Neuronal stem cell (in vitro differentiated cells): ENCODE data around the gene IQCK.

Experiments
- DNase-seq: peaks from one replicate; pipeline ENCODE4 v3.0.0-alpha.2; 2013; ENCODE audit warnings: low spot score
- H2AFZ ChIP-seq: one replicate; pipeline ENCODE4 v1.6.1; 2013; ENCODE audit warnings: mild to moderate bottlenecking, low read length, inconsistent platforms
- H2AK5ac ChIP-seq: 2 replicates; pipeline ENCODE4 v1.6.1; 2013; ENCODE audit warnings: low read depth, mild to moderate bottlenecking, inconsistent platforms, low read length, moderate library complexity, mixed read lengths
- H2BK120ac ChIP-seq: 2 replicates; pipeline ENCODE4 v1.6.1; 2013; ENCODE audit warnings: low read depth, mild to moderate bottlenecking, inconsistent platforms, low read length, moderate library complexity, mixed read lengths
- H2BK12ac ChIP-seq: one replicate; pipeline ENCODE4 v1.6.1; 2013; ENCODE audit warnings: low read length, inconsistent platforms
- H2BK15ac ChIP-seq: 2 replicates; pipeline ENCODE4 v1.6.1; 2013; ENCODE audit warnings: mild to moderate bottlenecking, low read length, inconsistent platforms, mixed read lengths
- H2BK5ac ChIP-seq: one replicate; pipeline ENCODE4 v1.6.1; 2013; ENCODE audit warnings: inconsistent platforms, mild to moderate bottlenecking, low read length, moderate library complexity
- H3K14ac ChIP-seq: one replicate; pipeline ENCODE4 v1.6.1; 2013; ENCODE audit warnings: low read length, inconsistent platforms
- H3K18ac ChIP-seq: 2 replicates; pipeline ENCODE4 v1.6.1; 2013; ENCODE audit warnings: low read length, inconsistent platforms
- H3K23ac ChIP-seq: 2 replicates; pipeline ENCODE4 v1.6.1; 2013; ENCODE audit warnings: low read depth, mild to moderate bottlenecking, mixed read lengths, low read length, inconsistent platforms; ENCODE audit not compliant: poor library complexity
- H3K27ac ChIP-seq: replicated peaks from 3 replicates; pipeline ENCODE4 v1.5.1; 2013; ENCODE audit warnings: low read length, inconsistent platforms
- H3K27me3 ChIP-seq, 3 experiments: 2 replicates each; pipeline ENCODE4 v1.6.1; 2013; ENCODE audit warnings: low read length in 3 of 3, mild to moderate bottlenecking in 2 of 3, inconsistent platforms in 1 of 3, low read depth in 1 of 3, mixed read lengths in 1 of 3, moderate library complexity in 1 of 3; ENCODE audit not compliant: control insufficient read depth in 3 of 3, insufficient read depth in 3 of 3
- H3K36me3 ChIP-seq, 2 donors: replicated peaks in 1 of 2; 2 replicates each; pipeline ENCODE4 v1.6.1; 2013; ENCODE audit warnings: low read length in 2 of 2; ENCODE audit not compliant: control insufficient read depth in 2 of 2, insufficient read depth in 2 of 2
- H3K4ac ChIP-seq: 2 replicates; pipeline ENCODE4 v1.6.1; 2013; ENCODE audit warnings: inconsistent platforms, mild to moderate bottlenecking, low read length, moderate library complexity
- H3K4me1 ChIP-seq, 2 donors: 1 replicate in 1 of 2; 2 replicates in 1 of 2; pipeline ENCODE4 v1.6.1; 2013; ENCODE audit warnings: low read length in 2 of 2, low read depth in 1 of 2; ENCODE audit not compliant: control insufficient read depth in 2 of 2, insufficient read depth in 1 of 2
- H3K4me2 ChIP-seq: one replicate; pipeline ENCODE4 v1.6.1; 2013; ENCODE audit warnings: mild to moderate bottlenecking, low read length, inconsistent platforms; ENCODE audit not compliant: insufficient read depth, poor library complexity, severe bottlenecking
- H3K4me3 ChIP-seq, 2 donors: 2 replicates each; pipeline ENCODE4 v1.5.1; 2013; ENCODE audit warnings: low read length in 2 of 2, mild to moderate bottlenecking in 2 of 2, inconsistent platforms in 1 of 2, moderate library complexity in 1 of 2
- H3K79me1 ChIP-seq: one replicate; pipeline ENCODE4 v1.6.1; 2013; ENCODE audit warnings: low read depth, mild to moderate bottlenecking, inconsistent platforms, low read length, moderate library complexity
- H3K9ac ChIP-seq: one replicate; pipeline ENCODE4 v1.6.1; 2013; ENCODE audit warnings: mild to moderate bottlenecking, low read depth, low read length, inconsistent platforms; ENCODE audit not compliant: poor library complexity
- H3K9me3 ChIP-seq, 2 donors: replicated peaks in 1 of 2; 2 replicates each; pipeline versions ENCODE3 to v1.6.1; 2013; ENCODE audit warnings: low read length in 2 of 2, mild to moderate bottlenecking in 2 of 2, inconsistent platforms in 1 of 2, low read depth in 1 of 2, mixed read lengths in 1 of 2, moderate library complexity in 1 of 2; ENCODE audit not compliant: control insufficient read depth in 2 of 2, insufficient read depth in 1 of 2
- H4K8ac ChIP-seq: one replicate; pipeline ENCODE4 v1.6.1; 2013; ENCODE audit warnings: low read depth, mild to moderate bottlenecking, inconsistent platforms, low read length, moderate library complexity
- H4K91ac ChIP-seq: one replicate; pipeline ENCODE4 v1.6.1; 2013; ENCODE audit warnings: low read length, low read depth, mild to moderate bottlenecking, inconsistent platforms; ENCODE audit not compliant: poor library complexity
- WGBS, 2 donors: extraction: QIAGEN DNeasy Blood & Tissue Kit; methylation state at CpG; one replicate each; pipeline ENCODE4 v1.1.7; 2013; ENCODE audit warnings: missing lambda C conversion rate in 2 of 2, mixed read lengths in 1 of 2; ENCODE audit not compliant: insufficient read length in 2 of 2, insufficient replicate concordance in 1 of 2; ENCODE audit errors: extremely low coverage in 2 of 2; 5-methylcytosine and 5-hydroxymethylcytosine counted together

IQCK gene

GRCh38 chr16:19881783-19882182 is 163.7 kb downstream of the IQCK start:
- no peak overlapping the region for H3K9ac ChIP-seq
- H3K27me3 ChIP-seq = no peaks in the 10 kb centered on the region
- H3K14ac ChIP-seq = no peak overlapping the region
- H3K9me3 ChIP-seq = peaks cover 4 to 7% of the 10 kb centered on the region in 2 donors
- peaks cover 11 to 19% of the 10 kb centered on the region in 2 donors for H3K4me1 ChIP-seq
- peaks cover 0 to 30% of the 10 kb centered on the region in 2 donors for H3K36me3 ChIP-seq
- H3K79me1 ChIP-seq = peaks cover 4% of the 10 kb centered on the region
- no peak for DNase-seq
- peak overlapping the region; percentile 90 for H2AFZ ChIP-seq
- H2BK12ac ChIP-seq = no peak overlapping the region
- H4K91ac ChIP-seq = no peak overlapping the region
- H2BK5ac ChIP-seq = no peak overlapping the region
- peak overlapping the region; percentile 100 for H3K4me2 ChIP-seq
- H3K18ac ChIP-seq = peak overlapping the region; percentile 1
- no peak overlapping the region for H3K4ac ChIP-seq
- WGBS, 2 donors = no CpG with 5 or more reads among the region's 6 CpGs
- no peak overlapping the region for H3K27ac ChIP-seq
- H3K23ac ChIP-seq = no peak overlapping the region
- no peak overlapping the region for H4K8ac ChIP-seq
- no peak overlapping the region for H2BK120ac ChIP-seq
- no peak overlapping the region for H2BK15ac ChIP-seq
- H2AK5ac ChIP-seq = peak overlapping the region; percentile 12
- peak overlapping the region in 1 of 2 donors; percentile 91 for H3K4me3 ChIP-seq

GRCh38 chr16:19882186-19882585 is 164.1 kb downstream of the IQCK start:
- DNase-seq = no peak

GRCh38 chr16:19882646-19883045 is 164.6 kb downstream of the IQCK start:
- Histone ChIP-seq H2BK12ac (no peak overlapping the region), H3K36me3 (peaks cover 0 to 26% of the 10 kb centered on the region in 2 donors), H3K18ac (no peak overlapping the region), H2BK15ac (no peak overlapping the region), H3K9me3 (peaks cover 4 to 7% of the 10 kb centered on the region in 2 donors), H2AFZ (peak overlapping the region; percentile 90), H2BK120ac (peak overlapping the region; percentile 20), H3K79me1 (peaks cover 4% of the 10 kb centered on the region), H3K4me1 (peaks cover 10 to 19% of the 10 kb centered on the region in 2 donors), H3K4me2 (peak overlapping the region; percentile 100), H3K27ac (no peak overlapping the region), H2AK5ac (no peak overlapping the region), H3K14ac (no peak overlapping the region), H3K23ac (no peak overlapping the region), H4K91ac (no peak overlapping the region), H3K27me3 (no peaks in the 10 kb centered on the region), H3K4me3 (peak overlapping the region; percentile 90 to 91), H2BK5ac (no peak overlapping the region), H3K4ac (no peak overlapping the region), H3K9ac (no peak overlapping the region), H4K8ac (no peak overlapping the region)
- WGBS, 2 donors = no CpG with 5 or more reads among the region's 3 CpGs
- no peak for DNase-seq

More at GRCh38 chr16:19882186-19882585, 164.1 kb downstream of the IQCK start:
- Histone ChIP-seq H2BK15ac (no peak overlapping the region), H3K36me3 (peaks cover 0 to 30% of the 10 kb centered on the region in 2 donors), H3K4ac (no peak overlapping the region), H3K4me1 (peaks cover 10 to 19% of the 10 kb centered on the region in 2 donors), H2AK5ac (no peak overlapping the region), H3K79me1 (peaks cover 4% of the 10 kb centered on the region), H2BK5ac (no peak overlapping the region), H4K8ac (no peak overlapping the region), H3K14ac (no peak overlapping the region), H4K91ac (no peak overlapping the region), H3K23ac (no peak overlapping the region), H3K27ac (no peak overlapping the region), H3K4me3 (peak overlapping the region in 1 of 2 donors; percentile 91), H2BK120ac (no peak overlapping the region), H2AFZ (peak overlapping the region; percentile 90), H3K27me3 (no peaks in the 10 kb centered on the region), H3K9ac (no peak overlapping the region), H3K4me2 (peak overlapping the region; percentile 100), H3K18ac (peak overlapping the region; percentile 49), H2BK12ac (no peak overlapping the region), H3K9me3 (peaks cover 4 to 7% of the 10 kb centered on the region in 2 donors)
- no CpG with 5 or more reads among the region's 9 CpGs for WGBS, 2 donors

GRCh38 chr16:19883296-19883965 is 165.4 kb downstream of the IQCK start:
- H3K79me1 ChIP-seq = peaks cover 4% of the 10 kb centered on the region
- no peak overlapping the region for H3K4ac ChIP-seq
- no peak overlapping the region for H3K14ac ChIP-seq
- peak overlapping the region; percentile 56 for H3K23ac ChIP-seq
- H2AFZ ChIP-seq = peak overlapping the region; percentile 90
- H2BK120ac ChIP-seq = no peak overlapping the region
- H3K27ac ChIP-seq = no peak overlapping the region
- peaks cover 10 to 19% of the 10 kb centered on the region in 2 donors for H3K4me1 ChIP-seq
- peak overlapping the region; percentile 38 for H2AK5ac ChIP-seq
- H4K8ac ChIP-seq = no peak overlapping the region
- H3K9ac ChIP-seq = peak overlapping the region; percentile 91
- H2BK5ac ChIP-seq = no peak overlapping the region
- H3K36me3 ChIP-seq = peaks cover 0 to 25% of the 10 kb centered on the region in 2 donors
- peak overlapping the region; percentile 90 to 91 for H3K4me3 ChIP-seq
- DNase-seq = no peak
- no peak overlapping the region for H4K91ac ChIP-seq
- no peaks in the 10 kb centered on the region for H3K27me3 ChIP-seq
- peak overlapping the region; percentile 92 for H3K18ac ChIP-seq
- WGBS, 2 donors = no CpG with 5 or more reads among the region's 35 CpGs
- peak overlapping the region; percentile 100 for H3K4me2 ChIP-seq
- peaks cover 4 to 7% of the 10 kb centered on the region in 2 donors for H3K9me3 ChIP-seq
- peak overlapping the region; percentile 50 for H2BK12ac ChIP-seq
- H2BK15ac ChIP-seq = peak overlapping the region; percentile 83
